Tibial nerve (tissue), 4 donors: ENCODE measurements around the gene KIRREL3. TPM values are rescaled to one million over a fixed set of nuclear protein-coding genes. Genes with fewer than 3 reads are reported as not detected.

Experiments
- DNase-seq, 2 donors: peaks; one replicate each; pipeline ENCODE4 v3.0.0-alpha.2; 2019; ENCODE audit warnings: low spot score in 2 of 2
- H3K27ac ChIP-seq, 4 donors: fragments of 200-600 bp; sonication (generic) in 3 of 4; one replicate each; pipeline ENCODE4 v1.5.1; 2017 to 2019; ENCODE audit warnings: mild to moderate bottlenecking in 1 of 4
- H3K27me3 ChIP-seq, 2 donors: fragments of 200-600 bp; sonication (generic) in 1 of 2; one replicate each; pipeline versions ENCODE4 v1.5.1 to v1.6.0; 2017 to 2019
- H3K36me3 ChIP-seq, 3 donors: fragments of 200-600 bp; sonication (generic); one replicate each; pipeline ENCODE4 v1.5.1; 2018 to 2019
- H3K4me1 ChIP-seq, 4 donors: fragments of 200-600 bp; sonication (generic) in 3 of 4; one replicate each; pipeline ENCODE4 v1.5.1; 2017 to 2019
- H3K4me3 ChIP-seq, 4 donors: fragments of 200-600 bp; sonication (generic) in 3 of 4; one replicate each; pipeline ENCODE4 v1.5.1; 2017 to 2019; ENCODE audit warnings: mild to moderate bottlenecking in 1 of 4, moderate library complexity in 1 of 4
- H3K9me3 ChIP-seq, 4 donors: fragments of 200-600 bp; sonication (generic) in 3 of 4; one replicate each; pipeline ENCODE4 v1.5.1; 2017 to 2019
- EP300 ChIP-seq, 2 donors: sonication (generic); formaldehyde crosslinking; IDR thresholded peaks; one replicate each; pipeline ENCODE4 v1.6.1; 2017; ENCODE audit warnings: antibody characterized with exemption in 2 of 2, mild to moderate bottlenecking in 1 of 2
- POLR2A ChIP-seq, 2 donors: fragments of 450-650 bp; IDR thresholded peaks; one replicate each; pipeline ENCODE4 v1.6.1; 2017; ENCODE audit warnings: antibody characterized with exemption in 2 of 2, mild to moderate bottlenecking in 2 of 2, moderate library complexity in 2 of 2
- WGBS, 2 donors: methylation state at CpG; one replicate each; pipeline ENCODE4 v1.1.5; 2018; 5-methylcytosine and 5-hydroxymethylcytosine counted together
- total RNA-seq, 4 donors: library from RNA; depleted of rRNA; stranded (reverse); fragments of >200 nt; gene quantifications; one replicate each; pipeline ENCODE4 v1.1.0, GENCODE V29; 2016
- TF ChIP-seq, protein P1 (sequence below), 5 experiments: fragments of 200-600 bp in 3 of 5; fragments of 450-650 bp in 2 of 5; sonication (generic) in 3 of 5; IDR thresholded peaks; one replicate each; pipeline ENCODE4 v1.5.1; 2016 to 2019; ENCODE audit warnings: antibody characterized with exemption in 5 of 5, mild to moderate bottlenecking in 3 of 5, moderate library complexity in 2 of 5

The KIRREL3 gene
- total RNA-seq, 4 donors from 2014 or later: not detected

GRCh38 chr11:126393143-126393542 is 607.4 kb downstream of the KIRREL3 start:
- peak in 1 of 2 donors; percentile 5 for DNase-seq
- Histone ChIP-seq H3K27ac (peak overlapping the region in 2 of 4 donors; percentile 44 to 65), H3K27me3 (no peaks in the 10 kb centered on the region), H3K36me3 (no peaks in the 10 kb centered on the region), H3K4me1 (peaks cover 0 to 69% (median 24%) of the 10 kb centered on the region in 4 donors), H3K4me3 (no peak overlapping the region), H3K9me3 (no peaks in the 10 kb centered on the region)
- 90 to 93% methylated on average over 5 of the region's 5 CpGs for WGBS, 2 donors
- TF ChIP-seq POLR2A (IDR thresholded peaks at IDR 0.05) (no peak), EP300 (IDR thresholded peaks at IDR 0.05) (no peak)
- TF ChIP-seq, protein P1, sequence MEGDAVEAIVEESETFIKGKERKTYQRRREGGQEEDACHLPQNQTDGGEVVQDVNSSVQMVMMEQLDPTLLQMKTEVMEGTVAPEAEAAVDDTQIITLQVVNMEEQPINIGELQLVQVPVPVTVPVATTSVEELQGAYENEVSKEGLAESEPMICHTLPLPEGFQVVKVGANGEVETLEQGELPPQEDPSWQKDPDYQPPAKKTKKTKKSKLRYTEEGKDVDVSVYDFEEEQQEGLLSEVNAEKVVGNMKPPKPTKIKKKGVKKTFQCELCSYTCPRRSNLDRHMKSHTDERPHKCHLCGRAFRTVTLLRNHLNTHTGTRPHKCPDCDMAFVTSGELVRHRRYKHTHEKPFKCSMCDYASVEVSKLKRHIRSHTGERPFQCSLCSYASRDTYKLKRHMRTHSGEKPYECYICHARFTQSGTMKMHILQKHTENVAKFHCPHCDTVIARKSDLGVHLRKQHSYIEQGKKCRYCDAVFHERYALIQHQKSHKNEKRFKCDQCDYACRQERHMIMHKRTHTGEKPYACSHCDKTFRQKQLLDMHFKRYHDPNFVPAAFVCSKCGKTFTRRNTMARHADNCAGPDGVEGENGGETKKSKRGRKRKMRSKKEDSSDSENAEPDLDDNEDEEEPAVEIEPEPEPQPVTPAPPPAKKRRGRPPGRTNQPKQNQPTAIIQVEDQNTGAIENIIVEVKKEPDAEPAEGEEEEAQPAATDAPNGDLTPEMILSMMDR (IDR thresholded peaks at IDR 0.05): no peak

DNA sequence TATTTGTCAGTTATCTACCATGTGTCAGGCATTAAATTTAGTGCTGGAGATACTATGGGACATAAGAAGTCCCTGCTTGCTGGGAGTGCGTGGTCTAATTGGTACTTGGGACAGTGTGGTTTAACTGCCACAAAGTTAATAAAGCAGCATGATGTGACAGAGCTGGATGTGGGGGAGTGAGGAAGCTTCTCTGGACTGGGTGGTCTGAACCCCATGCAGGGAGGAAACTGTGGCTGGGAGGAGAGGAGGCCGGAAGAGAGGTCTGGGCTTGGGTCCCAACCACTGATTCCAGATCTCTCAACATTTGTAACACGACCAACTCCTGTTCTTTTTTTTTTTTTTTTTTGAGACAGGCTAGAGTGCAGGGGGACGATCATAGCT is 607.9 kb downstream of the KIRREL3 start:
- DNase-seq: peak in 1 of 2 donors; percentile 4
- H3K36me3 ChIP-seq: no peaks in the 10 kb centered on the region
- H3K27ac ChIP-seq: peak overlapping the region in 2 of 4 donors; percentile 56 to 65
- no peaks in the 10 kb centered on the region for H3K27me3 ChIP-seq
- H3K4me3 ChIP-seq: no peak overlapping the region
- H3K9me3 ChIP-seq: no peaks in the 10 kb centered on the region
- TF ChIP-seq, protein P1 (IDR thresholded peaks at IDR 0.05): no peak
- TF ChIP-seq EP300 (IDR thresholded peaks at IDR 0.05): no peak
- no peak for TF ChIP-seq POLR2A (IDR thresholded peaks at IDR 0.05)
- peaks cover 0 to 73% (median 24%) of the 10 kb centered on the region in 4 donors for H3K4me1 ChIP-seq
- 37 to 40% methylated on average over 4 of the region's 4 CpGs for WGBS, 2 donors

DNA sequence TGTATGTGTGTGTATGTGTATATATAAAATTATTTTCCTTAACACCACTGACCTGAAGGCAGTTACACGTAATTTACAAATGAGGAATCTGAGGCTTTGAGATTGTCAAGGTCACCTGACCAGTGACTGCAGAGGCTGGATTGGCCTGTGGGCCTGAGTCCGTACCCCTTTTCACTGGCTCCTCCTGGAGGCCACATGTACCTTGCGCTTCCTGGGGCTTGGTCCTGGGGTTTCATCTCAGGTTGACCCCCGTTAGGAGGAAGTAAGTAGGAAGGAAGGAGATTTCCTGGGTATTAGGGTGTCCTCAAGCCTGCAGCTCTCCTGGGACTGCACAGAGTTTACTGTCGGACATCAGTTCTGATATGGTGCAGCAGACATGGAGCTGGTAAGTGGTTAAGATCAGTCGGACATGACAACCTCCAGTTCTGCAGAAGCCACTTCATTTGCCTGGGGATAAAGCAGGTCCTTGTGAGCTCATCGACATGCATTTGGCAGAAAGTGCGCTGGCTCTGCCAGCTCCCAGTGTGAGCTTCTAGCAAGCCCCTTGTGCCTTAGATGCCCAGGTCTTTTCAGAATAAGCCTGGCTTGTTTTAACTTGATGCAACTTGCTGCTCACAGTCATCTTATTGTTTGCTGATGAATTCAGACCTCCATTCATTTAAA is 608.5 kb downstream of the KIRREL3 start:
- H3K9me3 ChIP-seq: no peaks in the 10 kb centered on the region
- H3K4me3 ChIP-seq: no peak overlapping the region
- peak overlapping the region in 2 of 4 donors; percentile 56 to 72 for H3K27ac ChIP-seq
- H3K36me3 ChIP-seq: no peaks in the 10 kb centered on the region
- H3K4me1 ChIP-seq: peaks cover 0 to 75% (median 24%) of the 10 kb centered on the region in 4 donors
- 38 to 44% methylated on average over 8 of the region's 8 CpGs for WGBS, 2 donors
- TF ChIP-seq EP300 (IDR thresholded peaks at IDR 0.05) (no peak), POLR2A (IDR thresholded peaks at IDR 0.05) (no peak)
- TF ChIP-seq, protein P1 (IDR thresholded peaks at IDR 0.05): peak in 1 of 5 experiments; percentile 15
- peak in 1 of 2 donors; percentile 9 for DNase-seq
- H3K27me3 ChIP-seq: no peaks in the 10 kb centered on the region

DNA sequence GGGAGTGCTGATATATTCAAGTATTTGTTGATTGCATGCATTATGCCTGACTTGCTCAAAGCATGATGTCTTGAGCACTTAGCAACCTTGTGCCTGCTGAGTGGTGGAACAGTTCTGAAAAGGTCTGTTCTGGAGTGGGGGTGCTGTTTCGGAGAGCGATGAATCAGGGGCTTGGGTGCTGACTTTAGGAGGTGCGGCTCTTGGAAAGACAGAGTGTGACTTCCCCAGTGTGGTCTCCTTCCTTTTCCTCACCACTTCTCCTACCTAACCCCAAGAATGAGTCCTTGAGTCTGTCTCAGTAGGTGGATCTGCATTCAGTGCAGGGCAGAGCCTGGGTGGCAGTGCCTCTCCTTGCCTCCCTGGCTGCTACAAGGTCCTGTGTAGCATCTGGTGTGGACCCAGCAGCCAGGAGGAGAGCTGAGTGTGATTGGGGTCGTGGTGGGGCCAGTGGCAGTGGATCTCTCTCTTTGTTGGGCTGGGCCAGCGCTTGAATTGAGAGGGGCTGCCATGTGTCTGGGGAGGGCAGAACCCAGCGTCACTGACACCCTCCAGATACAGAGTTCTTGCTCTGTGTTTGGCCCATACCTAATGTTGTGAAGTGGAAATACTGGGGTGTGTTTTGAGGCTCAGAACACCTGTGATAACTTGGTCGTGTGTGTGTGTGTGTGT is 609.1 kb downstream of the KIRREL3 start:
- 66 to 72% methylated on average over 7 of the region's 7 CpGs for WGBS, 2 donors
- H3K27ac ChIP-seq: peak overlapping the region in 2 of 4 donors; percentile 56 to 72
- DNase-seq: peak in 1 of 2 donors; percentile 7
- H3K4me3 ChIP-seq: no peak overlapping the region
- no peaks in the 10 kb centered on the region for H3K9me3 ChIP-seq
- H3K4me1 ChIP-seq: peaks cover 0 to 75% (median 22%) of the 10 kb centered on the region in 4 donors
- H3K27me3 ChIP-seq: no peaks in the 10 kb centered on the region
- no peaks in the 10 kb centered on the region for H3K36me3 ChIP-seq
- no peak for TF ChIP-seq EP300 (IDR thresholded peaks at IDR 0.05)
- TF ChIP-seq, protein P1 (IDR thresholded peaks at IDR 0.05): no peak
- TF ChIP-seq POLR2A (IDR thresholded peaks at IDR 0.05): no peak
